Prostate gland (tissue), 2 donors: Measurements from ENCODE around the gene ZNF143. TPM values are rescaled to one million over a fixed set of nuclear protein-coding genes. Genes with fewer than 3 reads are reported as not detected.

Experiments used
- DNase-seq: peaks from one replicate; pipeline ENCODE4 v3.0.0-alpha.2; 2019; ENCODE audit warnings: low spot score
- H3K27ac ChIP-seq, 2 donors: fragments of 200-600 bp; sonication (generic); 2 replicates each; pipeline ENCODE4 v1.5.1; 2017 to 2019
- H3K27me3 ChIP-seq: fragments of 200-600 bp; sonication (generic); replicated peaks from 2 replicates; pipeline ENCODE4 v1.5.1; 2019; ENCODE audit not compliant: insufficient read depth
- H3K36me3 ChIP-seq, 2 donors: fragments of 200-600 bp; sonication (generic); 1 replicate in 1 of 2; 2 replicates in 1 of 2; pipeline versions ENCODE4 v1.5.1 to v1.8.1; 2017 to 2019
- H3K4me1 ChIP-seq: fragments of 200-600 bp; sonication (generic); replicated peaks from 2 replicates; pipeline ENCODE4 v1.5.1; 2019
- H3K4me3 ChIP-seq, 2 donors: fragments of 200-600 bp; sonication (generic); 2 replicates each; pipeline ENCODE4 v1.5.1; 2017 to 2019
- H3K9me3 ChIP-seq: fragments of 200-600 bp; sonication (generic); 2 replicates; pipeline ENCODE4 v1.5.1; 2017
- POLR2A ChIP-seq: fragments of 450-650 bp; IDR thresholded peaks from one replicate; pipeline ENCODE4 v1.6.1; 2016; ENCODE audit warnings: antibody characterized with exemption, mild to moderate bottlenecking
- POLR2AphosphoS5 ChIP-seq: sonication (generic); formaldehyde crosslinking; IDR thresholded peaks from one replicate; pipeline ENCODE4 v1.6.1; 2017; ENCODE audit warnings: antibody characterized with exemption
- WGBS: methylation state at CpG from one replicate; pipeline ENCODE4 v1.1.5; 2018; 5-methylcytosine and 5-hydroxymethylcytosine counted together
- intact Hi-C: fragments of 100-400 bp; cut with DNase I; formaldehyde crosslinking; loops from one replicate; pipeline ENCODE4 v1.14.2; 2022
- total RNA-seq, 2 donors: library from RNA; depleted of rRNA; stranded (reverse); fragments of >200 nt; gene quantifications; one replicate each; pipeline ENCODE4 v1.1.0, GENCODE V29; 2016
- TF ChIP-seq, protein P1 (sequence below), 4 experiments: fragments of 200-600 bp in 2 of 4; fragments of 450-650 bp in 2 of 4; sonication (generic) in 2 of 4; IDR thresholded peaks; 1 replicate in 3 of 4; 2 replicates in 1 of 4; pipeline ENCODE4 v1.5.1; 2016 to 2019; ENCODE audit warnings: antibody characterized with exemption in 4 of 4, mild to moderate bottlenecking in 2 of 4, moderate library complexity in 2 of 4

The ZNF143 gene
- total RNA-seq, 2 donors from 2014 or later: 15.5 to 41.1 TPM

- Histone ChIP-seq H3K27me3 (no peaks in the 10 kb centered on the region), H3K36me3 (no peaks in the 10 kb centered on the region), H3K9me3 (no peaks in the 10 kb centered on the region), H3K4me1 (no peaks in the 10 kb centered on the region), H3K4me3 (no peak overlapping the region), H3K27ac (no peak overlapping the region)
- DNase-seq: no peak
- intact Hi-C loops: no loop called here
- WGBS: 89% methylated on average over 3 of the region's 3 CpGs
- TF ChIP-seq POLR2AphosphoS5 (no peak), POLR2A (no peak)
- TF ChIP-seq, protein P1, sequence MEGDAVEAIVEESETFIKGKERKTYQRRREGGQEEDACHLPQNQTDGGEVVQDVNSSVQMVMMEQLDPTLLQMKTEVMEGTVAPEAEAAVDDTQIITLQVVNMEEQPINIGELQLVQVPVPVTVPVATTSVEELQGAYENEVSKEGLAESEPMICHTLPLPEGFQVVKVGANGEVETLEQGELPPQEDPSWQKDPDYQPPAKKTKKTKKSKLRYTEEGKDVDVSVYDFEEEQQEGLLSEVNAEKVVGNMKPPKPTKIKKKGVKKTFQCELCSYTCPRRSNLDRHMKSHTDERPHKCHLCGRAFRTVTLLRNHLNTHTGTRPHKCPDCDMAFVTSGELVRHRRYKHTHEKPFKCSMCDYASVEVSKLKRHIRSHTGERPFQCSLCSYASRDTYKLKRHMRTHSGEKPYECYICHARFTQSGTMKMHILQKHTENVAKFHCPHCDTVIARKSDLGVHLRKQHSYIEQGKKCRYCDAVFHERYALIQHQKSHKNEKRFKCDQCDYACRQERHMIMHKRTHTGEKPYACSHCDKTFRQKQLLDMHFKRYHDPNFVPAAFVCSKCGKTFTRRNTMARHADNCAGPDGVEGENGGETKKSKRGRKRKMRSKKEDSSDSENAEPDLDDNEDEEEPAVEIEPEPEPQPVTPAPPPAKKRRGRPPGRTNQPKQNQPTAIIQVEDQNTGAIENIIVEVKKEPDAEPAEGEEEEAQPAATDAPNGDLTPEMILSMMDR (IDR thresholded peaks at IDR 0.05): no peak
Measured at GRCh38 chr11:9489080-9489765, 28.4 kb downstream of the ZNF143 start.

DNA sequence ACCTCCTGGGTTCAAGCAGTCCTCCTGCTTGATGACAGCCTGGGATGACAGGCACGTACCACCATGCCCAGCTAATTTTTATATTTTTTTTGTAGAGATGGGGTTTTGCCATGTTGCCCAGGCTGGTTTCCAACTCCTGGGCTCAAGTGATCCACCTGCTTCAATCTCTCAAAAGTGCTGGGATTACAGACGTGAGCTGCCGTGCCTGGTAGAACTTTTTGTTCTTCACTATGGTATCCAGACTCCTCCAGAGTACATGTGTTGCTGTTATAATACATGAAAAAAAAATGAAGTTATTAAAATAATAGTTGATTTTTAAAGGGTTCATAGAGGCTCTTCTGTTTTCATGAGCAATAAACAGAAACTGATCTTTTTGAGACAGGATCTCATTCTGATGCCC is 29.6 kb downstream of the ZNF143 start:
- intact Hi-C loops: no loop called here
- Histone ChIP-seq H3K27ac (no peak overlapping the region), H3K4me1 (no peaks in the 10 kb centered on the region), H3K36me3 (no peaks in the 10 kb centered on the region), H3K27me3 (no peaks in the 10 kb centered on the region), H3K4me3 (no peak overlapping the region), H3K9me3 (no peaks in the 10 kb centered on the region)
- DNase-seq: no peak
- WGBS: 95% methylated on average over 3 of the region's 3 CpGs
- TF ChIP-seq POLR2A (no peak), POLR2AphosphoS5 (no peak)
- TF ChIP-seq, protein P1 (IDR thresholded peaks at IDR 0.05): no peak

DNA sequence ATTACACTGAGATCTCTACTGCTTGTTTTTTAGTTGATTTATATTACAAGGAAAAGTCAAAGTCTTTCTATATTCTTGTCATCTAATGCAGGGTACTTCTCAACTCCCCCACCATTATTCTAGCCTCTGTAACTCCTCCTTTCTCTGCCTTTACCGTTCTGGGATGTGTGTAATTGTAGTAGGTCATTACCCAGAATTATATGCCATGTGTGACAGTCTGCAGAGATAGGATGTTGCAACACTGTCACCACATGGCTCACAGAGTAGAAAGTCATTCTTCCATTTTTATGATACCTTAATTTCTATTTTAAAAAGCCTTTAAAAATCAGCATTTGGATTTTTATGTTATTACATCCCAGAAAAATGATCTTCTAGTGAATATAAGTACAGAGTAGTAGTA is 32.7 kb downstream of the ZNF143 start:
- Histone ChIP-seq H3K36me3 (no peaks in the 10 kb centered on the region), H3K4me3 (no peak overlapping the region), H3K27ac (no peak overlapping the region), H3K9me3 (no peaks in the 10 kb centered on the region), H3K27me3 (no peaks in the 10 kb centered on the region), H3K4me1 (no peaks in the 10 kb centered on the region)
- TF ChIP-seq POLR2AphosphoS5: no peak
- TF ChIP-seq POLR2A: no peak
- TF ChIP-seq, protein P1 (IDR thresholded peaks at IDR 0.05): no peak
- 52% methylated on average over 1 of the region's 1 CpG for WGBS
- intact Hi-C loops: no loop called here
- no peak for DNase-seq

GRCh38 chr11:9494316-9494715 is 33.5 kb downstream of the ZNF143 start:
- H3K9me3 ChIP-seq: no peaks in the 10 kb centered on the region
- no peak overlapping the region for H3K27ac ChIP-seq
- H3K4me1 ChIP-seq: no peaks in the 10 kb centered on the region
- H3K4me3 ChIP-seq: no peak overlapping the region
- intact Hi-C loops: no loop called here
- H3K36me3 ChIP-seq: no peaks in the 10 kb centered on the region
- no peak for DNase-seq
- no peaks in the 10 kb centered on the region for H3K27me3 ChIP-seq
- WGBS: 94% methylated on average over 3 of the region's 3 CpGs
- TF ChIP-seq POLR2A (no peak), POLR2AphosphoS5 (no peak)
- TF ChIP-seq, protein P1 (IDR thresholded peaks at IDR 0.05): no peak

DNA sequence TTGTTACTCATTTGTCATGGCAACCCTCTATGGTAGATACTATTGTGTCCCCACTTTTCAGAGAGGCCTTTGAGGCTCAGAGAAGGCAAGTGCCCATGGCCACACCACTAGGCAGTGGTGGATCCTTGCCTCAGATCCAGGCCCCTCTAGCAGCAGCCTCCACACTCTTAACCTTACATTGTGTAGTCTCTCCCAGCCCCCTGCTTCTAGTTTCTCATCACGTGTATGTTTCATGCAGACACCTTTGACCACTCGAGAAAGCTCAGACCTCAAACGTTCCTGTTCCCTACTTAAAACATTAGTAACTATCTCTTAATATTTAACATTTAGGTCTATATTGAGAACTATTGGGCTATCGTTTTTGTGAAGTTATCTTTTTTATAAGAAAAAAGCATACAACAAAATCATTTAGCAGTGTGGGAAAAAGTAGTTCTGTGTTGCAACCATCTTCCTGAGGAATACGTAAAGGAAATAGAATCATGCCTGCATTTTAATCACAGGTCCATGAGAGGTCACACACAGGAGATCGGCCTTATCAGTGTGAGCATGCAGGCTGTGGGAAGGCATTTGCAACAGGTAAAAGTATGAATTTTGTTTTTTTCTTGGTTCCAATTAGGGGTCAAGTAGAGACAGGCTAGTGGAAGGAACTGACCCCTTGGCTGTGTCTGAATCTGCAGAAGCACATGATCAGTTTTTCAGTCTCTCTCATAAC is 35.1 kb downstream of the ZNF143 start:
- intact Hi-C loops: no loop called here
- Histone ChIP-seq H3K36me3 (no peaks in the 10 kb centered on the region), H3K9me3 (no peaks in the 10 kb centered on the region), H3K4me1 (no peaks in the 10 kb centered on the region), H3K27ac (no peak overlapping the region), H3K4me3 (no peak overlapping the region), H3K27me3 (no peaks in the 10 kb centered on the region)
- no peak for DNase-seq
- WGBS: 80% methylated on average over 6 of the region's 6 CpGs
- TF ChIP-seq POLR2A (no peak), POLR2AphosphoS5 (no peak)
- TF ChIP-seq, protein P1 (IDR thresholded peaks at IDR 0.05): no peak
